GM12892 (cell line): ENCODE data around the gene TCTA.

Experiments used
- POLR2A ChIP-seq: IDR thresholded peaks from 2 replicates; pipeline ENCODE4 v1.6.1; 2011; ENCODE audit warnings: low read depth, low read length, control low read depth
- TAF1 ChIP-seq: IDR thresholded peaks from 2 replicates; pipeline ENCODE4 v1.6.1; 2011; ENCODE audit warnings: low read depth, mild to moderate bottlenecking, control low read depth, low read length, borderline replicate concordance

DNA sequence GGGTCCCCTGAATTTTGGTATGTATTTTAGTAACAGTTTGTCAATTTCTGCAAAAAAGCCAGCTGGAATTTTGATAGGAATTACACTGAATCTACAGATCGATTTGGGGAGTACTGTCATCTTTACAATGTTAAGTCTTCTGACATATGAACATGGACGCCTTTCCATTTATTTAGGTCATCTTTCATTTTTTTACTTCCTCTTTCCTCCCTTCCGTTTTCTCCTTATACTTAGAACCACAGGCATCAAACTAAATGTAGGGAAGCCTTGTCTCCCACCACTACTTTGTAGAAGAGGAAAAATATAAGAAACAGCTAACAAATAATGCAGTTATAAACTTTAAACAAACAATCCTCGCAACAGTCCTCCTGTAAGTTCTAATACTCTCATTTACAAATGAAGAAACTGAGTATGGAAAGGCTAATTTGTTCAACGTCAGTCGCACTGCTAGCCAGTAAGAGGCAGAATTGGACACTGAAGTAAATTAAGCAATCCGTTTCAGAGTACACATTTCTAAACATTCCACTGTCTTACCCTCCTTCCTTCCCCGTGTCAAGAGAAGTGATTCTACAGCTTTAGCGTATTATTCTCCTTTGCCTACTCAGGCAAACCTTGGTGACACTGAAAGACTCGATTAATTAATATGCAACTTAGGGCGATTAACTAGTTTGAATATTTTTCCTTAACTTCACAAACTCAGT lies 26.0 kb upstream of the TCTA start:
- no peak for TF ChIP-seq TAF1
- TF ChIP-seq POLR2A, result no peak
